HG03039 (cell line): ENCODE results near the gene ZBTB25.

Experiments
- ATAC-seq: cut with Tn5 transposase; IDR thresholded peaks from one replicate; pipeline ENCODE4 v1.9.1; 2021; ENCODE audit warnings: mild to moderate bottlenecking, moderate library complexity; ENCODE audit not compliant: unreplicated experiment

The ZBTB25 gene

DNA sequence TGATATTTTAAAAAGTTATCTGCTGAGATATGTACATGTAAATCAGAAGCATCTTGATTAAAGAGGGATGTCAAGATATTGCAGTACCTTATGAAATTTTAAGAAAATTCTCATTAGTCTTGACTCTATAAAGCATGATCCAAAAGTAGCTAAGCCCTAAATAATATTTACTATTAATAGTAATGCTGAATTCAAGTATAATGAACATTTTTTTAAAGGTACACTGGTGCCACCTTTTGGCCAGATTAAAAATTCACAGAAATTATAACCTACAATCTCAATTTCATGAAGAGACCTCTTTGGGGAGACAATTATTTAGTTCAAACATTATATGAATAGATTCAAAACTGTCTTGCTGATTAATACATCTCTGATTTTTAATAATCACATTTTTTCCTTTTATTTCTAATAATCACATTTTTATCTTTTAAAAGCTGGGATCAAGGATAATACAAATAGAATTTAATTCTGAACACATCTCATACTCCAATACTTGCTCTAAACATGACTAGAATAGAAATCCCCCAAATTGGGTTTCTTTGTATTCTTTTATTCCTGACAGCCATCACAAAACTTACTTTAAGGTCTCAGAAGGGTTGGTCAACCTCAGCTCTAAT is 24.9 kb downstream of the ZBTB25 start:
- ATAC-seq = no peak

DNA sequence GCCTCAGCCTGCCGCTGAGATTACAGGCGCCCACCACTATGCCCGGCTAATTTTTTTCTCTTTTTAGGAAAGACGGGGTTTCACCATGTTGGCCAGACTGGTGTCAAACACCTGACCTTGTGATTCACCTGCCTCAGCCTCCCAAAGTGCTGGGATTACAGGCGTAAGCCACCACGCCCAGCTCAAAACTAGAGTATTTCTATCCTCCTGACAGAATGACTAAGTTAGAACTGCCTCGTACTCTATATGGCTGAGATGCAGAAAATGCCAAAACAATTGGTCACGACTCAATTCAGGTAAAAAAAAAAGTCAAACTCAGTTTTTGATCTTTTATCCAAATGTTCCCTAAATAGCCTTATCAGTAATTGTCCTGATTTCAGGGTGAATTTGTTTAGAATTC is 27.2 kb downstream of the ZBTB25 start:
- ATAC-seq = no peak

DNA sequence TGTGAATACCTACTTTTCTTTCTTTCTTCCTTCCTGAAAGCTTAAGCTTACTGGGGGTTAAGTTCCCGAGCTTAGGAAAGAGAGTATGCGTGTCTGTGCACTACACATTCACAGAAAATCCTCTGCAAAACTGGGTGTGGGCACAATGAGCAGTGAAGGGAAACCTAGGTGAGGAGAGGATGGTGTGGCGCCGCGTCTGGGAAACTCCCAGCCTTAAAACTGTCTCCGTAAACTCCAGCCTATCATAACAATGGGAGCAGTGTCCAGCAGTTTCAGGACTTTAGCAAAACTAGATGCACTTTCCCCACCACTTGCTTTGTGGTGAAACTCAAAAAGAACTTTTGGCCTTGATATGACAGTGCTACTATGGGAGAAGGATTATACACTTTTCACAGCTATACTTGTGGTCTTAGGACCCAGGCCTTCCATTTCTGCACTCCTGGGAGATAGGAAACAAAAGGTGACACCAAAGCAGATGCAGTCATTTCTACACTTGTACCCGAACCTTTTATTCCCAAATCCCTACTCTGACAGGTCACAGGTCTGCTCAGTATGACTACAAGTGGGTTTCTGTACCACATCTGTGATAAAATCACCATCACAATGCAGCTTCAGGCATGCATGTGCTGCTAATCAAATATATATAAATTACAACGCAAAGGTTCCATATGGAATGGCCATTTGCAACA is 27.9 kb downstream of the ZBTB25 start:
- ATAC-seq = no peak

DNA sequence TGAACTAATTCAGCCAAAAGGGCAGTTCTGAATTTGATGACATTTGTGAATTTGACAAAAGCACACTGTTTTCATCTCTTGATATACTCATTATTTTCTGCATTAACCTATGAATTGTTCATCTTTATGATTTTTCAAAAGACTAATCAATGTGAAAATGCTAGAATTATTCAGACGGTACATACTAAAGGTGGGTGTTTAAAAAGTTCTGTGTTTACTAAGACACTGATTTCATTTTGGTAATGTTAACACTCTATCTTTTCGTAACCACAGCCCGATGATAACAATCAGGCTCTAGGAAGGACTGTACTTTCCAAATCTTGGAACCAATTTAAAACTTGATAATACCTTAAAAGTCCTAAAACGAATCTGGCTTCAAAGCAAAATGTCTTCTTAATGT is 28.9 kb downstream of the ZBTB25 start:
- ATAC-seq = no peak

DNA sequence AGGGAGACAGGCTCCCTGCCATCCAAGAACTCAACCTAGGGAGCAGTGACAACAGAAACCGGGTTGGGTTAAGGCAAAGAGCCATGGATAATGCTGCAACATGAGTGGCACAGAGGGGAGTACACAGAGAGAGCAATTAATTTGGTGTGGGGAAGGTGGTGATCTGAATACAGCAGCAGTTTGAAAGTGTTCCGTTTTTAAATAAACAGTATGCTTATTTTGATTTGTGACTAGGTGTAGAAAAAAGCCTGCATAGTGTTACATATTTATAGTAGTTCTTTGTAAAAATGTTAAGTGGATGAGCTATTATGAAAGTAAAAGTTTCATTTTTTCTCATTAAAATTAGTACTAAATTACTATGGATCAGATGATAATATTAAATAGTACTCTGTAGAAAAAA is 29.6 kb downstream of the ZBTB25 start:
- no peak for ATAC-seq

DNA sequence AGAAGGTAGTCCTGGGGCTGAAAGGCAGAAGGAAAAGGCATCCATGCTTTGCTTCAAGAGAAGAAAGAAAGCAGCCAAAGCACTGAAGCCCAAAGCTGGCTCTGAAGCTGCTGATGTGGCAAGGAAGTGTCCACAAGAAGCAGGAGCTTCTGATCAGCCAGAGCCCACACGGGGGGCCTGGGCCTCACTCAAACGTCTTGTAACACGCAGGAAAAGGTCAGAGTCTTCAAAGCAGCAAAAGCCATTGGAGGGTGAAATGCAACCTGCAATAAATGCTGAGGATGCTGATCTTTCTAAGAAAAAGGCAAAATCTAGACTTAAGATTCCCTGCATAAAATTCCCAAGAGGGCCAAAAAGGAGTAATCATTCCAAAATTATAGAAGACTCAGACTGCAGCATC is 35.2 kb downstream of the ZBTB25 start:
- ATAC-seq = no peak

DNA sequence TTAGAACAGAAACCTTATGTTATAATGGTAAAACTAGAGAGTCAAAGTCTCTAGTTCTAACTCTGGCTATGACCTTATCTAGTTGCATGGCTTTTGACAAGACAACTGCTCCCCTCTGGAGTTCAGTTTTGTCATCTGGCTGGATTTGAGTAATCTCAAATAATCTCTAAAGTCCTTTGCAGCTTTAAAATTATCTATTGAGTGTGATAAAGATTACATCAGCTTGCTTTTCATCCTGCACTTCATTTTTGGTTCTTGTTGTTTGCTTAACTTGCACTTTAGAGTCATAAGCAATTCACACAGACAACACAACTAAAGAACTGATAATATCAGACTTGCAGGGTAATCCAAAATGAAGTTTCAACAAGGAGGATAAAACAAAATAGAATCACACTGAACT is 36.1 kb downstream of the ZBTB25 start:
- ATAC-seq = no peak

DNA sequence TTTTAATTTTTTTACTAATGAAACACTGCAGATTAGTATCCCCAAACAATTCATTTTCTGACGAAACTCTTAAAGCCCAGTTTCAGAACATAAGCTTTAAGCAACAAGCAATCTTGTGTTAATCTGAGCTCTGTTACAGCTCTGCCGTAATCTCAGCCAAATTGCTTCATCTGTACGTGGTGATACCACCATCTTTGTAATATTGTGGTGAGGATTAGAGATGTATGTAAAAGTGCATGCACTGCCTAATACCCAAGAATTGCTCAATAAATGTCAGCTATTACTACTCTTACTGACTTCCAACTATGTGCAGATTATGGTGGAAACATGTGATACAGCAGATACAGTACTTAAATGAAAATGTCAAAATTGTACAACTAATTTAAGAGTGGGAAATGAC is 36.5 kb downstream of the ZBTB25 start:
- ATAC-seq = no peak

DNA sequence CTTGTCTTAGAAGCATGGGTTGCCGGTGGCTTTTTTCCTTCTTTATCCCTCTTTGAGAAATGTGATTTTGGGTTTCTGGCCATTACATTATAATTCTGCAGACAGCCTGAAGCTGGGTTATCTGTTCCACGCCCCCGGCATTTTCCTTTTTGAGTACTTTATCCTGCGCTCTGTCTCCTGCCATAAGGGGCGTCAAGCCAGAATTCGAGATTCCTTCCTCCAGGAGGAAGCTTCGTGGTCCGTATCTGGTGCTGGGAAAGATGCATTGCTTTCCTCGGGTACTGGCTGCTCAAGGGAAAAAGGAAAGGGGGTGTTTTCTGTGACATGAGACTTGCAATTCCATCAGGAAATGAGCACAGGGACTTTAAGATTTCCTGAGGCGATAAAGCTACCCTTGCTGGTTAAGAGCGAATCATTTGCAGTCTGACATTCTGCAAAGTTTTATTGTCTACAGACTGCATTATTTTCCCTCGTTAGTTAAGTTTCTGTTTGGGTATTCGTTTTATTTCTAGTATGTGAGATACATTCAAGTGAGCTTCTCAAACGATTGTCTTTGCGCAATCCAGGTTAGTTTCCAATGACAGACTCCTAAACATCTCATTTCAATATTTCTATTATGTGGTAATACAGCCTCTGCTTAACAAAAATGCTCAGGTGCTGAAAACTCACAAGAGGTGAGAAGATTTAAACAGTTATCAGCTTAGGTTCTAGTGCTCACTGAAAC is 37.6 kb downstream of the ZBTB25 start:
- ATAC-seq = no peak

DNA sequence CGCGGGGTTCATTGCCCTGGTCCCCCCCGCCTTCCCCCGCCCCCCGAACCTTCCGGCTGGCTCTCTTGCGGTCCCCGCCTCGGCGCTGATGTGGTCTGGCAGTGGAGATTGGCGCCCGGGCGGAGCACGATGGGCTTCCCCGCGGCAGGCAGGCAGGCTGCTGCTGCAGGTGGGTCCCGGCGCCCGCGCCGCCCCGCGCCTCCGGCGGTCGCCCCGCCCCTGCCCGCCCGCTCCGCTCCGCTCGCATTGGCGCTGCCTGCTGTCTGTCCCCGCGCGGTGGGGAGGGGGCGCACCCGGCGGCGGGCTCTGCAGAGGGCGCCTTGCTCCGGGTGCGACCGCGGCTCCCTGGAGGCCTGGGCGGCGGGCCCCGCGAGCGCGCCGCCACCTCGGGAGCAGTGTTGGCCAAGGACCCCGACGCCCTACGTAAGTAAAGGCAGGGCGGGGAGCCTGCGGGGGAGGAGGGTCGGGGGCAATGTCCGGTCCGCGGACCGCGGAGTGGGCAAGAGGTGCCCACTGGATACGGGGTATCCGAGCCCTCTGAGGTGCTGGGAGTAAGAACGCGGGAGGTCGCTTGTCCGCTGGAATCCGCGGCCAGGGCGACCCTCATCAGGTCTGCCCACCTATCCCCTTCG is 38.3 kb downstream of the ZBTB25 start, which contains the start of gene AKAP5:
Gene AKAP5 (plus strand): TSS at position 309 of the 632 bp plus-strand sequence. CDS start 2,896 bp downstream, outside the sequence.
- peak; percentile 41 for ATAC-seq

DNA sequence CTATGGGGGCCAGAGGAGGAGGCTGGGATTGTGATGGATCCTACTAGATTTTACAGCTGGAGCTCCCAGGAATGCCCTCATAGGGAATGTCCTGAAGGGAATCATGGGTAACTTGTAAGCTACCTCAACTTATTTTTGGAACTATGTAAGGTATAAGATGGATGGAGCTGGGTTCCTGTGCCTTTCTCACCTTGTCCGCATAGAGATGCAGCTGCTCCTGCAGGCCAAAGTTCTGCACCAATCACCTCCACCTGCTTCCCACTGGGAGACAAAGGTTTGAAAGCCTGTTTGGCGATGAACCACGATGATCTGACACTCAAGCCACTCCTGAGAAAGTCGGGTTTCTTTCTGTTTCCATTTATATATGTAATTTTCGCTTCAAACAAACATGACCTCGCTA is 39.0 kb downstream of the ZBTB25 start:
- ATAC-seq = no peak

DNA sequence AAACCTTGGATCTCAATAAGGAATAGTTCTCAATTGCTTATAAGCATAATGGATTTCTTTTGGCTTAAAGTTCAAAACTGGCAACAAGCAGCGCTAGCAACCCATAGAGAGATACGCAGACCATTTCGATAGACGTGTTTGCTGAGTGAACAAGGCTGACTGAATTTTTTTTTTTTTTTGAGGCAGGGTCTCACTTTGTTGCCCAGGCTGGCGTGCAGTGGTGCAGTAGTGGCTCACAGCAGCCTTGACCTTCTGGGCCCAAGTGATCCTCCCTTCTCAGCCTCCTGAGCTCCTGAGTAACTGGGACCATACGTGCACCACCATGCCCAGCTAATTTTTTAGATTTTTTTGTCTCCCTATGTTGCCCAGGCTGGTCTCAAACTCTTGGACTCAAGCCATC is 39.8 kb downstream of the ZBTB25 start:
- no peak for ATAC-seq

DNA sequence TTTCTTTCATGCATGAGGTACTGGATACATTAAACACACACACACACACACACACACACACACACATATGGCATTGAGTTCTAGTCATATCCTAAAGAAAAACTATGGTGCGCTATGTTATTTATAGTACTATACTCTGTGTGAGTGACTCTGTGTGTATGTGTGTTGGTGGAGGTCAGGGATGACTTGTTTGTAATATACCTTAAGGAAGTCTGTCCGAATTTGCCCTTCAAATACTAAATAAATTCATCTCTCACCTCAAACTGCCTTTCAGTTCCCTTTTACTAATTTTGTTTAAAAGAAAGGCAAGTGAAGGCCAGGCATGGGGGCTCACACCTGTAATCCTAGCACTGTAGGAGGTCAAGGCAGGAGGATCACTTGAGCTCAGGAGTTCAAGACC is 40.4 kb downstream of the ZBTB25 start:
- ATAC-seq = no peak

DNA sequence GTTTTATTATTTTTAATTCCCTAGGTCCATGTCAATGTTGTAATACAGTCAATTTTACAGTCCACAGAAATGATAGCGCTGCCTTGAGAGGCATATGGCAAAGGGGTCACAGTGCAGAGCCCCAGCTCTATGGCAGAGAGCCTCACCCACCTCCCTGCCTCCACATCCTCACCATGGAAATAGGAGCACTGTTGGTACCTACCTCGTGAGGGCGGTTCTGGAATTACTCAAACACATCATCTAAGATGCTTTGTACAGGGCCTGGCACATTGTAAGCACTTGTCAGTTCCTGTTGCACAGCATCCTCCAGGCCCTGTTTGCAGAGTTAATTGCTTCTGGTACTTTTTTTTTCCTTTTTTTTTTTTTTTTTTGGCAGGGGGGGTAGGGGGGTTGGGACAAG is 42.4 kb downstream of the ZBTB25 start:
- ATAC-seq = no peak

DNA sequence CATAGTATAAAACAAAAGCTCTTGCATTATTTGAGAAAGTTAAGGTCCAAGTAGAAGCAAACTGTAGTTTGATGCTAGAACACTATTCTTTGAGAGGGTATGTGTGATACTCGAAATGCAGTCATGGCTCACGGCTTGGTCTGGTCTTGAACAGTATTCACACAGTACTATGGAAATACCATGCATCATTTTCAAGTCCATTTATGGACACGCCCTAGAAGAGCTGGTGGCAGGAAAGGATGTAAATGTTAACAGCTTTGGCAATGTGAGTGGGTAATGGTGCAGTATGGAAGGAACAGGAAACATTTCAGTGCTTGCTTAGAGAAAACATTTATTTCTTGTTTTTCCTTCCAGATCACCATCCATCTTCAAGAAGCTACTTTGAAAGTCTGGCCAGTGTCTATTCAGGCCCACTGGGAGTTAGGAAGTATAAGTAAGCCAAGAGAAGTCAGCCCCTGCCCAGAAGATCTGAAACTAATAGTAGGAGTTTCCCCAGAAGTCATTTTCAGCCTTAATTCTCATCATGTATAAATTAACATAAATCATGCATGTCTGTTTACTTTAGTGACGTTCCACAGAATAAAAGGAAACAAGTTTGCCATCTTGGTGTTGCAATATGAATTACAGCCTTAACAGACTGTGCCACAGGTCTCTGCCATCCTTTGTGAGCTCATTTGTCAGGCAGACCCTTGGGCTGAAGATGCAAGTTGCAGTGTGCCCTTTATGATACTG is 44.1 kb downstream of the ZBTB25 start:
- ATAC-seq = no peak

DNA sequence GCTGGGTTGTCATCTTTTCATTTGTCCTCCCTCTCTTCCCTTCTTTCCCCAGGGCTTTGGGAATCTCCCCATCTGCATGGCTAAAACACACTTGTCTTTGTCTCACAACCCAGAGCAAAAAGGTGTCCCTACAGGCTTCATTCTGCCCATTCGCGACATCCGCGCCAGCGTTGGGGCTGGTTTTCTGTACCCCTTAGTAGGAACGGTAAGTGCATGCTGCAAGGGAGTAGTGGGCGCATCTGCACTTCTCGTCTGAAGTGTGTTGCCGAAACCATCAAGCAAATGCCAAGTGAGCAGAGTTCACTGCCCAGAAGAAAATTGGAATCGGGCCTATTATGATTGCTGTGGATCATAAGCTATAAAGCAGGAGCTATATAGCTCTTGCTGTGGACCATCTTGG is 49.0 kb downstream of the ZBTB25 start:
- ATAC-seq = no peak

DNA sequence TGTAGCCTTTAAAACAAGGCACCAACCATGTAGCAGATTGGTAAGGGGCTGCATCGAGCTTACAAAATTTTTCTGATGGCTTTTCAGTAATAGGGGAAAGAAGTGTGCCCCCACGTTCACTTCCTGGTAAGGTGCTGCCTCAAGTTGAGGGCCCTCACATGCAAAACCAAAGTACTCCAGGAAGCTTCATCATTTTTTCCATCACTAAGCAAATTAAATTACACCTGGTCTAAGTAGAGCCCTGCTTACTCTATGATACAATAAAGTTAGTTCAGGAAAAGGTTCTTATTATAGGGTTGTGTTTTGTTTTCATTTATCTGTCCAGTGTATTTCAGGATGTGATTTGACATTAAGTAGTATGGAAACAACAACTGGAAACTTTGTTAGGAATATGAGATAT is 53.4 kb downstream of the ZBTB25 start:
- no peak for ATAC-seq

DNA sequence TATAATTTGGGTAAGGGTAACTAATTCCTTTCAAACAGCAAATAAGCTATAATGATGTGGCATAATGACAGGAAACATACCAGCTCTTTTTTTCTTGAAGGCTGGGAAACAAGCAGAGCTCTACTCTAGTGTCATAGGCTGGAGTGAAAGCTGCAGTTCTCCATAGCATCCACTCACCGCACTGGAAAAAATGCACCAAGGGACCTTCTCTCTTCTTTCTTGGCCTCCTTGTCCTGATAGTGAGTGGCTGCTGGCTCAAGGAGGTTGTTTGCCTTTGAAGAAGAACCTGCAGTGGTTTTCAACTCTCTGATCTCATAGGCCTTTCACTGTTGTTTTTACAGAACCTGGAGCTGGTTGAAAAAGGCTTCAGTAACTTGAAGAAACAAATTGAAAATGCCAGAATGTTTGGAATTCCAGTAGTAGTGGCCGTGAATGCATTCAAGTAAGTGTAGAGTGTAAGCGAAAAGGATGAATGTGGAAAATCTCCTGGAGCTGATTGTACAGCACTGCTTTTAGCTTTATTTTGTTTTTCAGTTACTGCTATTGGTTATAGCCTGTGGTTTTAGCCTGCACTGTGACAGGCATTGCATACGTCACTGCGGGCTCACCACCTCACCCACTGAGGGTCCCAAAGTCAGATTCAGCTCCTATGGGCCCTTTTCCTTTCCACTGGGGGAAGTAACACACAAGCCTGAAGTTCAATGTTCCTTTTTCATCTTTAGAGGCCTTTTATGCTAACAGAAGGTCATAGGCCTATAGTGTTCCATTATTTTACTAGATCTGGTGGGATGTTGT is 55.6 kb downstream of the ZBTB25 start:
- no peak for ATAC-seq

DNA sequence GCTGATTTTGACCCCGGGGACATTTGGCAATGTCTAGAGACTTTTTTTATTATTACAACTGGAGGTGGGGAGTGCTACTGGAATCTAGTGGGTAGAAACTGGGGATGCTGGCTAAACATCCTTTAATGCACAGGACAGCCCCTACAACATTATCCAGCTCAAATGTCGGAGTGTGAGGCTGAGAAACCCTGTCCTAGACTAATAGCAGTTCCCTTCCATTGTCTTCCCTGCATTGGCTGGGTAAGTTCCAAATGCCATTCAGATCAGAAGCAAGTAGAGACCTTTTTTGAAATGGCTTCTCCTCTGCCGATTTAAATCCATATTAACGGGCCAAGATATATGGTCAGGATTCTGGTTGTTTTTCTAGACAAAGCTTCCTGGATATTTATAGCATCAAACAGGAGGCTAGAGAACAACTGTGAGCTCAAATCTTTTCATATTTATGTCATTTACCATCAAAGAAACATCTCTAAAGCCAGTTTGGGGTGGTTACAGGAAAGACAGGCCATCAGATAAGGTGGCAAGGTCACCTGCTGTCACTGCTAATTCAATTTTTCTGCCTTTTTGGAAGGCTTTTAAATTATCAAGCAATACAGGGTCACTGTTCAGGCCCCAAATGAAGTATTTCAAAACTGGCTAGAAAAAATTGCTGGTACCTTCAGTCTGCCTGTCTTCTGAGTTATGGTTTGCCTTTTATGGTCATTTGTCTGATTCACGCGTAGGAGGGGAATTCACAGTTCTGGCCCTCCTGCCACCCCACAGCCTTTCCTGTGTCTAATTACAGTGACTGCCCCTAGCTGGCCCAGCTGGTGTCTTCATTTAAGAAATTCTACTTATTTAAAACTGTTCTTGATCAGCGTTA is 58.4 kb downstream of the ZBTB25 start:
- peak; percentile 95 for ATAC-seq
